HCT116 (cell line): ENCODE results near the gene EIF4G2. TPM values are rescaled to one million over a fixed set of nuclear protein-coding genes. Genes with fewer than 3 reads are reported as not detected.

Experiments
- ATAC-seq: fragments of 200-7000 bp; cut with Tn5 transposase; 2 replicates; pipeline ENCODE4 v1.9.1; 2020; ENCODE audit warnings: mild to moderate bottlenecking, moderate library complexity
- BruUV-seq: library from RNA; stranded (reverse); fragments of 400-500 nt; replicated peaks from 2 replicates; lab custom pipeline; 2021; lab: Mats Ljungman, UMichigan
- CTCF ChIA-PET: fragments of 300-600 bp; sonication (Branson Sonifier 250); formaldehyde crosslinking; loops from one replicate; lab custom pipeline; 2021; ENCODE audit warnings: antibody characterized with exemption; lab: Charles Lee
- POLR2A ChIA-PET: fragments of 300-600, 350-600 bp; sonication (Branson Sonifier 250); formaldehyde crosslinking; loops from one replicate; lab custom pipeline; 2021; ENCODE audit warnings: antibody characterized with exemption; lab: Charles Lee
- RAD21 ChIA-PET, 2 experiments: fragments of 300-600 bp; sonication (Branson Sonifier 250); formaldehyde crosslinking; loops; one replicate each; lab custom pipeline; 2023; ENCODE audit warnings: low total read pairs in 2 of 2; ENCODE audit not compliant: uncharacterized antibody in 2 of 2, unreplicated experiment in 2 of 2, low non-redundant PET in 1 of 2; lab: Charles Lee
- DNase-seq: peaks from one replicate; pipeline ENCODE4 v3.0.0-alpha.2; 2010; ENCODE audit warnings: low read depth, low spot score
- H2AFZ ChIP-seq: fragments of 200-600 bp; shearing (Covaris generic), sonication (generic); 2 replicates; pipeline ENCODE4 v1.6.1; 2017; ENCODE audit warnings: low read depth, mixed run types, mixed read lengths, antibody characterized with exemption, low read length; ENCODE audit not compliant: poor library complexity, severe bottlenecking
- H3K27ac ChIP-seq: 2 replicates; pipeline ENCODE4 v1.5.1; 2012; ENCODE audit warnings: low read depth, low read length
- H3K27me3 ChIP-seq: fragments of 200-600 bp; sonication (generic); 2 replicates; pipeline ENCODE4 v1.6.1; 2016; ENCODE audit warnings: mixed run types, low read length, mixed read lengths; ENCODE audit not compliant: insufficient read depth
- H3K36me3 ChIP-seq, 2 experiments: fragments of 200-500 bp in 1 of 2; fragments of 200-600 bp in 1 of 2; sonication (Bioruptor generic) in 1 of 2; sonication (generic) in 1 of 2; 2 replicates each; pipeline versions ENCODE4 v1.5.1 to v1.6.1; 2014 to 2016; ENCODE audit warnings: low read length in 2 of 2, inconsistent platforms in 1 of 2, mixed read lengths in 1 of 2, mixed run types in 1 of 2; ENCODE audit not compliant: insufficient read depth in 2 of 2, control insufficient read depth in 1 of 2
- H3K4me1 ChIP-seq, 2 experiments: fragments of 200-600 bp in 1 of 2; sonication (generic) in 1 of 2; 2 replicates each; pipeline versions ENCODE4 v1.5.1 to v1.6.1; 2012 to 2017; ENCODE audit warnings: low read length in 2 of 2, inconsistent platforms in 1 of 2, mild to moderate bottlenecking in 1 of 2, mixed read lengths in 1 of 2, mixed run types in 1 of 2, moderate library complexity in 1 of 2; ENCODE audit not compliant: insufficient read depth in 2 of 2, control insufficient read depth in 1 of 2
- H3K4me2 ChIP-seq: fragments of 200-600 bp; sonication (generic); 2 replicates; pipeline ENCODE4 v1.6.1; 2017; ENCODE audit warnings: mixed run types, low read length, mixed read lengths
- H3K4me3 ChIP-seq, 2 experiments: fragments of 200-600 bp in 1 of 2; sonication (generic) in 1 of 2; replicated peaks in 1 of 2; 2 replicates each; pipeline ENCODE4 v1.5.1; 2011 to 2016; ENCODE audit warnings: low read length in 2 of 2, control low read depth in 1 of 2, low read depth in 1 of 2, mild to moderate bottlenecking in 1 of 2, mixed read lengths in 1 of 2, mixed run types in 1 of 2
- H3K79me2 ChIP-seq: fragments of 200-600 bp; sonication (generic); 2 replicates; pipeline ENCODE4 v1.6.1; 2017; ENCODE audit warnings: mild to moderate bottlenecking, mixed run types, low read length, moderate library complexity, mixed read lengths; ENCODE audit not compliant: insufficient read depth
- H3K9ac ChIP-seq: fragments of 200-600 bp; sonication (generic); 2 replicates; pipeline ENCODE4 v1.6.1; 2016; ENCODE audit warnings: low read length, mixed read lengths
- H3K9me2 ChIP-seq: fragments of 200-600 bp; sonication (generic), shearing (Covaris generic); 2 replicates; pipeline ENCODE4 v1.6.1; 2017; ENCODE audit warnings: mixed run types, mild to moderate bottlenecking, moderate library complexity; ENCODE audit not compliant: insufficient read depth
- H3K9me3 ChIP-seq, 2 experiments: fragments of 200-500 bp in 1 of 2; fragments of 200-600 bp in 1 of 2; sonication (Bioruptor generic) in 1 of 2; sonication (generic) in 1 of 2; 2 replicates each; pipeline ENCODE4 v1.6.1; 2014 to 2017; ENCODE audit warnings: low read length in 2 of 2, mixed read lengths in 2 of 2, inconsistent platforms in 1 of 2, low read depth in 1 of 2, mild to moderate bottlenecking in 1 of 2, mixed run types in 1 of 2, moderate library complexity in 1 of 2; ENCODE audit not compliant: control insufficient read depth in 1 of 2, insufficient read depth in 1 of 2
- H4K20me1 ChIP-seq: fragments of 200-600 bp; sonication (generic), shearing (Covaris generic); 2 replicates; pipeline ENCODE4 v1.6.1; 2017; ENCODE audit warnings: mixed run types, mild to moderate bottlenecking, moderate library complexity; ENCODE audit not compliant: insufficient read depth
- ATF3 ChIP-seq: IDR thresholded peaks from 2 replicates; pipeline ENCODE4 v1.6.1; 2012
- CEBPB ChIP-seq: IDR thresholded peaks from 2 replicates; pipeline ENCODE4 v1.6.1; 2012; ENCODE audit warnings: low read depth
- JUND ChIP-seq: IDR thresholded peaks from 2 replicates; pipeline ENCODE4 v1.6.1; 2012
- POLR2AphosphoS5 ChIP-seq: IDR thresholded peaks from 2 replicates; pipeline ENCODE4 v1.6.1; 2011; ENCODE audit warnings: mild to moderate bottlenecking, low read depth, low read length, moderate library complexity
- REST ChIP-seq: IDR thresholded peaks from 2 replicates; pipeline ENCODE4 v1.6.1; 2012; ENCODE audit warnings: low read depth
- SIN3A ChIP-seq: IDR thresholded peaks from 2 replicates; pipeline ENCODE4 v1.6.1; 2012; ENCODE audit warnings: low read depth
- TCF7L2 ChIP-seq: IDR thresholded peaks from 2 replicates; pipeline ENCODE4 v1.7.0; 2011; ENCODE audit warnings: borderline replicate concordance, inconsistent platforms; ENCODE audit not compliant: insufficient read depth, insufficient read length; ENCODE audit errors: extremely low read depth
- YY1 ChIP-seq: IDR thresholded peaks from 2 replicates; pipeline ENCODE4 v1.6.1; 2011; ENCODE audit warnings: low read length, low read depth, moderate library complexity, mild to moderate bottlenecking; ENCODE audit not compliant: insufficient replicate concordance; ENCODE audit errors: extremely low read depth
- ZBTB33 ChIP-seq: IDR thresholded peaks from 2 replicates; pipeline ENCODE4 v1.6.1; 2011; ENCODE audit warnings: mild to moderate bottlenecking, low read length, moderate library complexity; ENCODE audit not compliant: insufficient replicate concordance; ENCODE audit errors: extremely low read depth
- ZFX ChIP-seq: fragments of 450-650 bp; IDR thresholded peaks from 2 replicates; pipeline ENCODE4 v1.6.1; 2017
- intact Hi-C: fragments of 100-400 bp; cut with micrococcal nuclease; formaldehyde crosslinking; loops from 2 replicates; pipeline ENCODE4 v1.10.0; 2022
- total RNA-seq: library from RNA; stranded (reverse); gene quantifications from one replicate; pipeline ENCODE4 v1.2.1, GENCODE V29; 2021; ENCODE audit not compliant: unreplicated experiment

EIF4G2 gene
- total RNA-seq, 1 experiment from 2014 or later: 888 TPM

DNA sequence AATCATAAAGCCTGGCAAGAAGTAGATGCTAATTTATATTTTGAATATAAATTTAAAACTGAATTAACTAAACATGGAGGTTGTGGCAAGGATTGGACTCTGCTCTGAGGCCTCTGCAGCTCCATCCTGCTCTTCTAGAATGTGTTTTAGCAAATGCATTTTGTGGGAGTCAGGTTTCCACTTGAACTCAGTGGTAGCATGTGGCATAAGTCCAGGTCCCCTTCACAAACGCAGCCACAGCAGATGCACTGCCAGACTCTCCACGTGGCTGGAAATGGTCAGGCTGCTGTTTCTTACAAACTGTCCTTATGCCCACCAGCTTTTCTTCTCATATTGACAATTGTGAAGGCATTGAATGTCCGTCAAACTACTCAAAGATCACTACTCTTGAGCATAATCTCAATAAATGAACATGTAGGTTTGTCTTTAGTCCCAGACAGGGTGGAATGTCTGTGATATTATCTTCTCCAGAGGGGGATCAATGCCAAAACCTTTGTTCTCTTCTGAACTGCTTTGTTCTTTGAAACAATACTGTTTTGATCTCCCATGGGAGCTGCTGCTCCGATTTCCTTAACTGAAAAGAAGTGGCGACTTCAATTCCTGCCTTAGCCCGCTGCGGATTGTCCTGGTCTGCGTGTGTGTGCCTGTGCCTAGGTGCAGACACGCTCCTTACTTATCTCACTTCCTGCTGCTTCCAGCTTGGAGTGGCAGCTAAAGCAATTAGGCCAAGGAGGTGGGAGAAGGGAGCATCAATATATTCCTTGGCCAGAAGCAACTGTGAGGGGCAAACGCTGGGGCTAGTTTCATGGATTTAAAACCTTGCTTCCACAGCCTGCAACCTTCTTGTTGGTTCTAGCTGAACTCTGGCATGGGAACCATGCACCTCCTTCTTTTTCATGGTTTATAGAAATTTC, 24.2 kb downstream of the EIF4G2 start:
- BruUV-seq: no TSS peak
- Histone ChIP-seq H4K20me1 (no peaks in the 10 kb centered on the region), H2AFZ (no peak overlapping the region), H3K4me3 (no peak overlapping the region), H3K9me2 (no peaks in the 10 kb centered on the region), H3K9ac (no peak overlapping the region), H3K9me3 (no peaks in the 10 kb centered on the region), H3K79me2 (no peaks in the 10 kb centered on the region), H3K27me3 (no peaks in the 10 kb centered on the region), H3K4me1 (no peaks in the 10 kb centered on the region), H3K4me2 (no peak overlapping the region), H3K27ac (no peak overlapping the region), H3K36me3 (peaks cover 0 to 2% of the 10 kb centered on the region in 2 experiments; a peak in 1 of 4 replicates)
- ATAC-seq (no peak), DNase-seq (no peak)
- intact Hi-C loops: no loop called here
- RAD21 ChIA-PET: no interaction called here
- POLR2A ChIA-PET: no interaction called here
- TF ChIP-seq ZFX: no peak
- TF ChIP-seq POLR2AphosphoS5: no peak
- no peak for TF ChIP-seq ZBTB33
- TF ChIP-seq SIN3A: no peak
- no peak for TF ChIP-seq ATF3
- TF ChIP-seq CEBPB: no peak
- no peak for TF ChIP-seq REST
- TF ChIP-seq YY1: no peak
- TF ChIP-seq TCF7L2: no peak
- TF ChIP-seq JUND: no peak
- CTCF ChIA-PET: no interaction called here
